GM12891 (cell line): ENCODE results near the gene BBC3.
A peak's percentile ranks its signal among the peaks of the same experiment; 100 is the strongest.

Source experiments
- DNase-seq: peaks from one replicate; pipeline ENCODE4 v3.0.0; 2011; ENCODE audit warnings: low spot score; ENCODE audit not compliant: insufficient read length
- FAIRE-seq: peaks from 2 replicates; lab custom pipeline; 2011; peaks lifted over from hg19 to GRCh38; lab: Jason Lieb, UNC
- PAX5 ChIP-seq: IDR thresholded peaks from 2 replicates; pipeline ENCODE4 v1.6.1; 2011; ENCODE audit warnings: low read length, moderate library complexity, mild to moderate bottlenecking; ENCODE audit not compliant: insufficient read depth, severe bottlenecking
- POLR2A ChIP-seq: IDR thresholded peaks from 2 replicates; pipeline ENCODE4 v1.6.1; 2011; ENCODE audit warnings: low read depth, low read length, control low read depth
- POLR2AphosphoS5 ChIP-seq: IDR thresholded peaks from 2 replicates; pipeline ENCODE4 v1.6.1; 2011; ENCODE audit warnings: low read depth, low read length, control low read depth
- POU2F2 ChIP-seq: IDR thresholded peaks from 2 replicates; pipeline ENCODE4 v1.6.1; 2011; ENCODE audit warnings: low read depth, mild to moderate bottlenecking, control low read depth, low read length, moderate library complexity
- SPI1 ChIP-seq: IDR thresholded peaks from 2 replicates; pipeline ENCODE4 v1.6.1; 2011; ENCODE audit warnings: low read depth, low read length, control low read depth
- TAF1 ChIP-seq: IDR thresholded peaks from 2 replicates; pipeline ENCODE4 v1.6.1; 2011; ENCODE audit warnings: low read depth, low read length, control low read depth

BBC3 gene

DNA sequence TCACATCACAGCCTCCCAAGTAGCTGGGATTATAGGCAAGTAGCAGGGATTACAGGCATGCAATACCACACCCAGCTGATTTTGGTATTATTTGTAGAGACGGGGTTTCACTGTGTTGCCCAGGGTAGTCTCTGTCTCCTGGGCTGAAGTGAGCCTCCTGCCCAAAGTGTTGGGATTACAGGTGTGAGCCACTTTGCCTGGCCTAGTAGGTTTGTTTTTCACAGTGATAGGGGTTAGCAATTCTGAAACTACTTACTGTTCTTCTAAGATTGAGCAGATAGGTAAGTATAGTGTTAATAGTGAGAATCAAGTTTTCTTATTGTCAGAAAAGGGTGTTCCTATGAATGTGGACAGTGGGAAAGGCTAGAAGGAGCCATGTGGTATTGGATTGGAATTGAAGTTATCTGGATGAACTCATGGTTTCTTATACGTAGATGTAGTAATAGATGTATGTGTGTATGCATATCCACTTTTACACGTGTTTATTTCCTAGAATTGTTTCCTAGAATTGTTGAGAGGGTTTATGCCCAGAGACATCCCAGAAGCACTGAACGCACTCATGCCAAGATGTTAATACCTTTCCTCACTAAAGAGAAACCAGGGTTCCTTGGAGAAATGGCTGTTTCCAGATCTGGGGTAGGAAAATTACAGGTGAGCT, 51.2 kb downstream of the BBC3 start:
- TF ChIP-seq TAF1 (no peak), POLR2AphosphoS5 (no peak), PAX5 (no peak), POU2F2 (no peak), POLR2A (no peak), SPI1 (no peak)
- FAIRE-seq (no peak), DNase-seq (no peak)

DNA sequence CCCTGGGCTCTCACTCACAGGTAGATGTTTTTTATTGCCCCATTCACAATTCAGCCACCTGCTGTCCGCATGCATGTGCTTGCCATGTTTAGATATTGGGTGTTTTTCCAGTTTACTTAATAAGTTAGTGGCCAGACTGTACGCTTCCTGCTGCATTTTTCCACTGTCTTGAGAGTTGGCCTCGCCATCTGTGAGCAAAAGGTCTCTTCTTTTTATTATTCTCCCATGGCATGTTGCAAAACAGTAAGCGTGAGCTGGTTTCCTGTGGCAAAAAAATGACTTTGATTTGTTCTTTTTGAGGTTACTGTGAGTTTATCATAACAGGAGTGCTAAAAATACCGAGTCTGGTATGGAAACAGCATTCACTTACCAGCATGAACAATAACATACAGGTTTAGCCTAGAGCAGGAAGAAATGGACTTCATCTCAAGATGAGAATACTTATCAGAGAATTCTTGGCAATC, 54.3 kb downstream of the BBC3 start:
- DNase-seq (no peak), FAIRE-seq (peak; percentile 56)

GRCh38 chr19:47176071-47176626, 54.9 kb downstream of the BBC3 start:
- DNase-seq = no peak
- FAIRE-seq = no peak
- no peak for TF ChIP-seq POLR2AphosphoS5
- no peak for TF ChIP-seq POU2F2
- no peak for TF ChIP-seq PAX5
- no peak for TF ChIP-seq POLR2A
- TF ChIP-seq SPI1 = no peak
- TF ChIP-seq TAF1 = no peak

More for the DNA sequence above, 54.3 kb downstream of the BBC3 start:
- TF ChIP-seq TAF1 (no peak), PAX5 (no peak), SPI1 (no peak), POU2F2 (no peak), POLR2AphosphoS5 (no peak), POLR2A (no peak)

DNA sequence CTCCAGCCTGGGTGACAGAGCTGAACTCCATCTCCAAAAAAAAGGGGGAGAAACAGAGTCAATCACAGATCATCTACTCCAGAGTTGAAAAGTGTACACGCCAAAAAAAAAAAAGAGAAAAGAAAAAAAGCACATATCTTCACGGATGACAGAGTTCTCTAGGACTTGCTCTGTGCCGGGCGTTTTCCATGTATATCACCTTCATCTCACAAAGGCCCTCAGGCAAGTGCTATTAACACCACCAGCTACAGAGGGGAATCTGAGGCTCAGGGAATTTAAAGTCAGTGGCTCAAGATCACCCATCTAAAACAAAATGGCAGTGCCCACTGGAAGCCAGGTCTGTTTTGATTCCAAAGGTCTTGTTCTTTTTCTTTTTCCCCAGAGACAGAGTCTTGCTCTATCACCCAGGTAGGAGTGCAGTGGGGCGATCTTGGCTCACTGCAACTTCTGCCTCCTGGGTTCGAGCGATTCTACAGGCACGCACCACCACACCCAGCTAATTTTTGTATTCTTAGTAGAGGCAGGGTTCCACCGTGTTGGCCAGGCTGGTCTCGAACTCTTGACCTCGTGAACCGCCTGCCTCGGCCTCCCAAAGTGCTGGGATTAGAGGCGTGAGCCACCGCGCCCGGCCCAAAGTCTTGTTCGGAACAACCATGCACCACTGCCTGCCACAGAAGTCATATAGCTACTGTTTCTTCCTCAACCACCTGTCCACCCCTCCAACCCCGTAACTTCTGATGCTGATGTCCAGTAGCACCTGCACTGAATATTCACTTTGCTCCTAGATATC, 58.1 kb downstream of the BBC3 start:
- FAIRE-seq = no peak
- no peak for DNase-seq
- no peak for TF ChIP-seq PAX5
- no peak for TF ChIP-seq POLR2A
